NCI-H446 treated with DMSO at 0.1 percent for 48 hours (cell line): ENCODE results near the gene LGI4.
"Not testable (repeated sequence)": the region's sequence is repeated elsewhere in the genome, so short reads cannot be mapped to it uniquely, and the experiment has no call there.

Source experiments
- DNase-seq: peaks from one replicate; lab custom pipeline; 2025; lab: John Stamatoyannopoulos, UW

The LGI4 gene

DNA sequence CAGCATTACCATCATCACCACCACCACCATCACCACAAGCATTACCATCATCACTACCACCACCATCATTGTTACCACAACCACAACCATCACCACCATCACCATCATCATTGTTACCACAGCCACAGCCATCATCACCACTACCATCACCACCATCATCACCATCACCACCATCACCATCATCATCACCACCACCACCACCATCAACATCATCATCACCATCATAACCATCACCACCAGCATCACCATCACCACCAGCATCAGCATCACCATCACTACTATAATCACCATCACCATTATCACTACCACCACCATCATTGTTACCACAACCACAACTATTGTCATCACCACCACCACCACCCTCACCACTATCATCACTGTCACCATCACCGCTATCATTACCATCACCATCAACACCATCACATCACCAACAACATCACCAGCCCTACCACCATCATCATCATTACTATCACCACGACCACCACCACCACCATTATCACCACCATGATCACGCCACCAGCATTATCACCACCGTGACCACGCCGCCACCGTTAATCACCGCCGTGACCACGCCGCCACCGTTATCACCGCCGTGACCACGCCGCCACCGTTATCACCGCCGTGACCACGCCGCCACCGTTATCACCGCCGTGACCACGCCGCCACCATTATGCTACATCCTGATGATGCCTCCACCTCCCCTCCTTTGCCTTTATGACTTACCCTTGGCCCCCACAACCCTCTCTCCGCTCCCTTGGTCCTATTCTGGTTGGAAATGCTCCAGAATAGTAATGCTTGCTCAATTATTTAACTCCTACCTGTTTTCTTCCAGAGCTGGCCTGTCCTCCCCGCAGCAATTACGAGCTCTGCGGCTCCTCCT lies 29.2 kb downstream of the LGI4 start:
- DNase-seq: no peak

DNA sequence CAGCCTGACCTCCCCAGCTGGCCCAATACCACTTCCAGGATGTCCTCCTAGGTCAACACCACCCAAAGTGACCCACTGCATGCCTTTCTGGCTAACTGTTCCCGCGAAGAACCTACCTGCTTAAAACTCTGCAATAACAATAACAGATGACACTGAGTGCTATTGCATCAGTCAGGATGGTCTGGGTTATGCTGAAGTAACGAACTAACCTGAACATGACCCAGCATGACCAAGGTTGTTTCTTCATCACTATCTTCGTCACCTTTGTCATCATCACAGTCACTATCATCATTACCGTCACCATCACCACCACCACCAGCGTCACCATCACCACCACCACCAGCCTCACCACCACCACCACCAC lies 29.8 kb downstream of the LGI4 start:
- DNase-seq: no peak

DNA sequence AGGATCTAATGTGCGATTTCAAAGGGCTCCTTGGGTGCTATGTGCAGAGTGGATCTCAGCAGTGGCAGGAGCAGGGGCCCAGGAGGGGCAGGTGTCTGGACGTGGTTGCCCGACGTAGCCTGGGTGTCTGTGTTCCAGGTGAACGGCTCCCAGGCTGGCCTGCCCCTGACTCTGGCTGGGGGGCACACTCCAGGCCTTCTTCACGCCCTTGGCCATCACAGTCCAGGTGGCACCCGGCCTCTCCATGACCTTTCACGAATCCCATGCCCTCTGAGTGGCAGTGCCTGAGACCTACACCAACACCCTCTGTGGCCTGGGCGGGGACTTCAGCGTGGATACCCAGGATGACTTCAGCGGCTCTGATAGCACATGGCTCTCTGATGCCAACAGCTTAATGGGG lies 30.5 kb downstream of the LGI4 start:
- no peak for DNase-seq

GRCh38 chr19:35103614-35104013 lies 31.2 kb downstream of the LGI4 start:
- DNase-seq: not testable (repeated sequence)

DNA sequence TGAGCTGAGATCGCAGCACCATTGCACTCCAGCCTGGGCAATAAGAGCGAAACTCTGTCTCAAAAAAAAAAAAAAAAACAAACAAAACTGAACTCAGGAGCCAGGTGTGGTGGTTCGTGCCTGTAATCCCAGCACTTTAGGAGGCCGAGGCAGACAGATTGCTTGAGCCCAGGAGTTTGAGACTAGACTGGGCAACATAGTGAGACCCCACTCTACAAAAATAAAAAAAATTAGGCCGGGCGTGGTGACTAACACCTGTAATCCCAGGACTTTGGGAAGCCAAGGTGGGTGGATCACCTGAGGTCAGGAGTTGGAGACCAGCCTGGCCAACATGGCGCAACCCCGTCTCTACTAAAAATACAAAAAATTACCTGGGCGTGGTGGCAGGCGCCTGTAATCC lies 32.9 kb downstream of the LGI4 start:
- not testable (repeated sequence) for DNase-seq

- DNase-seq: no peak
Measured at GRCh38 chr19:35100588-35101533, 34.0 kb downstream of the LGI4 start.

DNA sequence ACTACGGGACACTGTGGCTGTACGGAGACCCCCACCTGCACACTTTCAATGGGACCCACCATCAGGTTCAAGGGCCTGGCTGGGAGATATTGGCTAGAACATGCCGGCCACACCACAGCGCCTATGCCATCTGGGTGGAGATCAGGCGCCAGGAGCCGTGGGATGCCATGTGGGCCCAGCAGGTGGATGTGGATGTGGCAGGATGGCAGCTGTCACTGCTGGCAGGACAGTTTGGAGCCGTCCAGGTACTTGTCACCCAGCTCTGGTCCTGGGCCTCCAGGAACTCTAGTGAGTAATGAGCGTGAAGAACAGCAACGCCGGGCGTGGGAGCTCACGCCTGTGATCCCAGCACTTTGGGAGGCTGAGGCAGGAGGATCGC lies 35.0 kb downstream of the LGI4 start:
- DNase-seq: no peak

DNA sequence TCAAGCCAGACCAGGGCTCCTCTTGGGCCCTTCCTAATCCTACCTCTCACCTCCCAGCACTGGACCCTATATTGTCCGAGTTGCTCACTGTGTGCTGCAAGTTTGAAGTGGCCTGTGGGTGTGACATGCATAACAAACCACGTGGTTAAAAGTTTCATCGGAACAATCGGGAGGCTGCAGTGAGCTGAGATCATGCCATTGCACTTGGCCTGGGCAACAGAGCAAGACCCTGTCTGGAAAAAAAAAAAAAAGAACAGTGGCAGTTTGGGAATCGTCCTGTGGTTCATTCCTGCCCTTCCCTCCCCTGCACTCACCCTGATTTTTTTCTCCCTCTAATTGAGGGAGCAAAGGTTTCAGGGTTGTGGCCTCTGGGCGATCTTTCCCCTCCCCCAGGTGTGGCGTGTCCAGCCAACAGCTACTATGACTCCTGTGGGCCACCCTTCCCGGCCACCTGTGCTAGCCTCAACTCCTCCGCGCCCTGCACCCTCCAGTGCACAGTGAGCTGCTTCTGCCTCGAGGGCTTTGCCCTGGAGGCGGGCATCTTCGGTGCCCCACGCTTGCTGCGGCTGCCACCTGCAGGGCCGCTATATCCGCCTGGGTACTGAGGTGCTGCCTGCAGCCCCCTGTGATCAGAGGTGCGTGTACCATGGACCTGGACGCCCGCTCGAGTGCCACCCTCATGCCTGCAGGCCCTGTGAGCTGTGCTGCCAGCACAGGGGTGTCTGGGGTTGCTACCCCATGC lies 35.5 kb downstream of the LGI4 start:
- no peak for DNase-seq

DNA sequence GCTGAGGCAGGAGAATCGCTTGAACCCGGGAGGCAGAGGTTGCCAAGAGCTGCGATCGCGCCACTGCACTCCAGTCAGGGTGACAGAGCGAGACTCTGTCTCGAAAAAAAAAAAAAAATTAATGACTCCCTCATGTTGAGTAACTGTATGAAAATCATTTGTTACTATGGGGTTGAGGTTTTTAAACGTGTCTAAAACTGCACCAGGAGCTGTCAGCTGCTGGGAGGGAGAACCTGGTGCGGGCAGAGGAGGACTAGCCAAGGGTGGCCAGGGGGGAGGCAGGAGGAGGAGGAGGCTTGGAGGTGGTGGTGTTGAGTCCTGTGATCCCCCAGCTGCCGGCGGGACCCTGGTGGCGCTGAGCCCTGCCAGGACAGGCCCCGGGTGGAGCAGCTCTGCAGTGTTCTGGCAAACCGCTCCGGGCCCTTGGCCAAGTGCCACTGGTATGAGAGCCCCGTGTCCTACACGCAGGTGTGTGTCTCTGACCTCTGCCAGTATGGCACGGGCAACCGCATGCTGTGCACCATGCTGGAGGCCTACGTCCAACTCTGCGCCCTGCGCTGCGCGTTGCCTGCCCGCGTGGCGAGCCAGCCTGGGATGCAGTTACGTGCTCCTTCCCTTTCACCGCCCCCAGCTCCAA lies 36.3 kb downstream of the LGI4 start:
- DNase-seq: no peak

- DNase-seq: no peak
Measured at GRCh38 chr19:35095667-35096368, 39.0 kb downstream of the LGI4 start.

- no peak for DNase-seq
Measured at GRCh38 chr19:35094656-35095055, 40.2 kb downstream of the LGI4 start.

- no peak for DNase-seq
Measured at GRCh38 chr19:35093941-35094647, 40.8 kb downstream of the LGI4 start.

- DNase-seq: no peak
Measured at GRCh38 chr19:35093430-35093829, 41.4 kb downstream of the LGI4 start.

GRCh38 chr19:35090506-35091214 lies 44.2 kb downstream of the LGI4 start:
- DNase-seq: no peak

DNA sequence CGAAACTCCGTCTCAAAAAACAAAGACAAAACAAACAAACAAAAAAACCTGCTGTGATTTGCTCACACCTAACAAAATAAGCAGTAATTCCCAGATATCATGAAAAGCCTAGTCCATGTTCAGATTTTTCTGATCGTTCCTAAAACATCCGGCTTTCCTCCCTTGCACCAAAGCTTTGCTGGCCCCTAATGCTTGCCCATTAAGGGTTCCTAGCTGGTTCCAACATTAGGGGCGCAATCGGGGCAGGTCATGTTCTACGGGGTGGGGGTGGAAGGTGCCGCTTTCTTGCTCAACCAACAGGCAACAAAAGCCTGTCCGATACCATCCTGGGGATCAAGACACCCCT lies 44.7 kb downstream of the LGI4 start:
- DNase-seq: no peak

DNA sequence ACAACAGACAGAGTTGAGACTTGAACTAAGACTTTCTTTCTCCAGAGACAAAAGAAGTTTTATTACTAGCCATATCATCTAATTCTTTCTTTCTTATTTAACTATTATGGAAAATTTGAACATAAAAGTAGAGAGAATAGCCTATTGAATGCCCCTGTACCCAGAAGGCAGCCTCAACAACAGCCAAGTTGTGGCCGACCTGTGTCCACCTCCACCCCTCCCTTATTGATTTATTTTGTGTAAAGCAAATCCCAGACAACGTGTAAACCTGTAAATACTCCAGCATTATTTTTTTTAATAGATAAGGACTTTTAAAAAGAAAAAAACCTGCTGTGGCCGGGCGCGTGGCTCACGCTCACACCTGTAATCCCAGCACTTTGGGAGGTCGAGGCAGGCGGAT lies 45.3 kb downstream of the LGI4 start:
- no peak for DNase-seq

DNA sequence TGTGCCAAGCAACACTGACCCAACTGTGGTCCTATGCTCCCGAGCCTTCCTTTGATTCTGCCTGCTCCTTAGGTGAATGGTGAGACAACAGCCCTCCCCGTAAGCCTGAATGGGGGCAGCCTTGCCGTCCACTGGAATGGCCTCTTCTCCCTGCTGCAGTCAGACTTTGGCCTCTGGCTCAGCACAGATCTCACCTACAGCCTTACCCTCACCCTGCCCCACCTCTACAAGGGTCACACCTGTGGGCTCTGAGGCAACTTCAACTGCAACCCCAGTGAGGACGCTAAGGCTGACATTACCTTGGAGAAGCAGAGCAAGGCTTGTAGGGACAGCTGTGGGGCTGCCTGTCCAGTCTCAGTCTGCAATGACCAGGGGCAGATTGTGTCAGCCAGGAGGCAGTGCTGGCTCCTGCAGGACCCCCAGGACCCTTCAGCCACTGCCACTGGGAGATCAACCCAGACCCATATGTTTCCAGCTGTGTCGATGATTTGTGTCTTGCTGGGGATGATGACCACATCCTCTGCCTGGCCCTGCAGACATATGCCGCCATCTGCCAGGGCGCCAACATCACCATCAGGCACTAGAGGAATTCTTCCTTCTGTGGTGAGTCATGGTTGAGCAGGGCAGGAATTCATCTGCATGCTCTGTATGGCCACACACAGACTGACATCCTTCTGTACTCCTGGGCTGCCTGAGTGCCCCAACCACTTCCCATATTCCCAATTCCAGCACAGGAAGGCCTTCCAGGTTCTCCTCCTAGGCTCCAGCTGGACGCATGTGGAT lies 46.5 kb downstream of the LGI4 start:
- DNase-seq: no peak

DNA sequence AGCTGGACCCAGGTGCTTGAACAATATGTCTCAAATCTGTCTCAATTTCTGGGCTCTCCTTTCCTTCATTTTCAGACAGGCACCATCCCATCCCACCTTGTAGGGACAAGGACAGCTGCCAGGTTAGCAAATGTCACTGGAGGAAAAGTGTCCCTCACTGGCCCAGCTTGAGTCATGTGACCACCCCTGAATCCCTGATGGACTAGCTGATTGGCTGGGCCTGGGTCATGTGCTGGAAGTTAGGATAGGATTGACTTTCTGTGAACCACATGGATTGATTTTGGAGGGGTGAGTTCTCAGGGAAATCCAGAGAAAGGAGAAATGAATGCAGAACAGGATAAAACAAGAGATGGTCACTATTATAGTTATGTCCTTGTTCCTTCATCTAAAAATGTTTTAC lies 47.5 kb downstream of the LGI4 start:
- DNase-seq: no peak

DNA sequence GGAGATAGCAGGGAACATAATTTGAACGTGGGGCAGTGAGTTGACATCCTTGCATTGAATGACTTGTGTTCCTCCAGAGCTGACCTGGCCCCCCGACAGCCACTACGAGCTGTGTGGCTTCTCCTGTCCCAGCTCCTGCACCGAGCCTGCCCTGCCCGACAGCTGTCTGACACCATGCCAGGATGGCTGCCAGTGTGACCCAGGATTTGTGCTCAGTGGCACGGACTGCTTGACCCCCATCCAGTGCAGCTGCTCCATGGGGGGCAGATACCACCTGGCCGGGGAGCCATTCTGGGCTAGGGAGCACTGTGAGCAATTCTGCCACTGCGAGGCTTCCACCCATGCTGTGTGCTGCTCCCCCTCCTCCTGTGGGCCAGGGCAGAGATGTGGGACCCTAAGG lies 48.4 kb downstream of the LGI4 start:
- no peak for DNase-seq
